Measurements from ENCODE around the gene CAST.

The CAST gene

GRCh38 chr5:96712100-96712746 lies 50.0 kb downstream of the CAST start:
- Mint-ChIP-seq H3K36me3 (ENCODE audit: low read depth) (no peaks in the 10 kb centered on the region), H3K4me1 (no peaks in the 10 kb centered on the region), H3K4me3 (no peak overlapping the region), H3K9me3 (no peaks in the 10 kb centered on the region), H3K27ac (no peak overlapping the region), H3K27me3 (ENCODE audit: low read depth, poor library complexity) (peaks cover 17% of the 10 kb centered on the region)
- TF ChIP-seq, protein P1, sequence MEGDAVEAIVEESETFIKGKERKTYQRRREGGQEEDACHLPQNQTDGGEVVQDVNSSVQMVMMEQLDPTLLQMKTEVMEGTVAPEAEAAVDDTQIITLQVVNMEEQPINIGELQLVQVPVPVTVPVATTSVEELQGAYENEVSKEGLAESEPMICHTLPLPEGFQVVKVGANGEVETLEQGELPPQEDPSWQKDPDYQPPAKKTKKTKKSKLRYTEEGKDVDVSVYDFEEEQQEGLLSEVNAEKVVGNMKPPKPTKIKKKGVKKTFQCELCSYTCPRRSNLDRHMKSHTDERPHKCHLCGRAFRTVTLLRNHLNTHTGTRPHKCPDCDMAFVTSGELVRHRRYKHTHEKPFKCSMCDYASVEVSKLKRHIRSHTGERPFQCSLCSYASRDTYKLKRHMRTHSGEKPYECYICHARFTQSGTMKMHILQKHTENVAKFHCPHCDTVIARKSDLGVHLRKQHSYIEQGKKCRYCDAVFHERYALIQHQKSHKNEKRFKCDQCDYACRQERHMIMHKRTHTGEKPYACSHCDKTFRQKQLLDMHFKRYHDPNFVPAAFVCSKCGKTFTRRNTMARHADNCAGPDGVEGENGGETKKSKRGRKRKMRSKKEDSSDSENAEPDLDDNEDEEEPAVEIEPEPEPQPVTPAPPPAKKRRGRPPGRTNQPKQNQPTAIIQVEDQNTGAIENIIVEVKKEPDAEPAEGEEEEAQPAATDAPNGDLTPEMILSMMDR (IDR thresholded peaks at IDR 0.05), result no peak
- DNase-seq, result no peak

DNA sequence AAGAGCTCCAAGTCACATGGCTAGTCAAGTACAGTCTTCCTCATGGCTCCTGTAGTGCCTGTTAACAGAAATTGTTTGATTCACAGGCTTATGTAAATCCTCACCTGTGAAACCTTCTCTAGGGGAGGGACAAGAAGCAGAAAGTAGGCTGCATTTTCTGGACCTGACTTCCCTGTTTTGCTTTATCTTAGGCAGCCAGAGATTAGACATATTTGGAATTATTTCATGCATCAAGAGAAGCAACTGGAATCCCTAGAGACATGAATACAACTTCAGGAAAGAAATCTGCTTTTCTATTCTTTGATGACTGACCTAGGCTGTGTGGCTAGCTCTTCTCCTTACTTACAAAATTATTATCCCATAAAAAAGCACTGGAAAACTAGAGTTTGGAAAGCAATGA lies 52.3 kb downstream of the CAST start:
- Mint-ChIP-seq H3K9me3 (no peaks in the 10 kb centered on the region), H3K4me3 (no peak overlapping the region), H3K27me3 (ENCODE audit: low read depth, poor library complexity) (peaks cover 33% of the 10 kb centered on the region), H3K36me3 (ENCODE audit: low read depth) (no peaks in the 10 kb centered on the region), H3K27ac (peak overlapping the region; percentile 55), H3K4me1 (no peaks in the 10 kb centered on the region)
- TF ChIP-seq, protein P1 (IDR thresholded peaks at IDR 0.05), result no peak
- no peak for DNase-seq

DNA sequence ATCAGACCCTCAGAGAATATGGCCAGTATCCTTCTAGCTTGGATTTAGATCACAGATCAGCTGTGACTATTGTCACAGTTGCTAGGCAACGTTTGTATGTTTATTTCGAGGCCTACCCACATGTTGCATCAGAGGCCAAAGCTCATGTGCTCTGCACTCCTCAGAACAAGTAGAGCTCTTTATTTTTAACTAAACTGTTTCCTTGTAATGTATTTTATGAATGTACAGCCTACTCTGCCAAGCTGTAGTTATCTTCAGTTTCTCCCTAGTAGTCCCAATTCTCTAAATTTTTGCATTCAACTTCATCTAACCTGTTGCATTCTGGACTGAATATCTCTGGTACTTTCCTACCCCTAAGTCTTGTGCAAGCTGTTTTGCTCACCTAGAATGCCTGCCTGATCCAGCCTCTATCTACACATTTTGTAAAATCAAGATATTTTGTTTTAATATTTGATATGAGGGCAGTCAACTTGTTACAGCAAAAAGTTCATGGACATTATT lies 52.8 kb downstream of the CAST start:
- Mint-ChIP-seq H3K27ac (peak overlapping the region; percentile 55), H3K9me3 (no peaks in the 10 kb centered on the region)
- no peak for DNase-seq

GRCh38 chr5:96716007-96716406 lies 53.8 kb downstream of the CAST start:
- DNase-seq, result no peak
- Mint-ChIP-seq H3K36me3 (ENCODE audit: low read depth) (no peaks in the 10 kb centered on the region), H3K27me3 (ENCODE audit: low read depth, poor library complexity) (peaks cover 43% of the 10 kb centered on the region), H3K27ac (no peak overlapping the region), H3K4me3 (no peak overlapping the region), H3K9me3 (no peaks in the 10 kb centered on the region), H3K4me1 (no peaks in the 10 kb centered on the region)
- TF ChIP-seq, protein P1 (IDR thresholded peaks at IDR 0.05), result no peak

More for the DNA sequence above, 52.8 kb downstream of the CAST start:
- H3K4me1 Mint-ChIP-seq, result no peaks in the 10 kb centered on the region
- TF ChIP-seq, protein P1 (IDR thresholded peaks at IDR 0.05), result no peak
- H3K27me3 Mint-ChIP-seq (ENCODE audit: low read depth, poor library complexity), result peaks cover 38% of the 10 kb centered on the region
- no peaks in the 10 kb centered on the region for H3K36me3 Mint-ChIP-seq (ENCODE audit: low read depth)
- no peak overlapping the region for H3K4me3 Mint-ChIP-seq

- no peak overlapping the region for H3K4me3 Mint-ChIP-seq
- TF ChIP-seq, protein P1 (IDR thresholded peaks at IDR 0.05), result no peak
- no peaks in the 10 kb centered on the region for H3K4me1 Mint-ChIP-seq
- H3K27ac Mint-ChIP-seq, result no peak overlapping the region
- H3K9me3 Mint-ChIP-seq, result no peaks in the 10 kb centered on the region
- DNase-seq, result no peak
- peaks cover 45% of the 10 kb centered on the region for H3K27me3 Mint-ChIP-seq (ENCODE audit: low read depth, poor library complexity)
- H3K36me3 Mint-ChIP-seq (ENCODE audit: low read depth), result no peaks in the 10 kb centered on the region
Measured at GRCh38 chr5:96716716-96717115, 54.5 kb downstream of the CAST start.

DNA sequence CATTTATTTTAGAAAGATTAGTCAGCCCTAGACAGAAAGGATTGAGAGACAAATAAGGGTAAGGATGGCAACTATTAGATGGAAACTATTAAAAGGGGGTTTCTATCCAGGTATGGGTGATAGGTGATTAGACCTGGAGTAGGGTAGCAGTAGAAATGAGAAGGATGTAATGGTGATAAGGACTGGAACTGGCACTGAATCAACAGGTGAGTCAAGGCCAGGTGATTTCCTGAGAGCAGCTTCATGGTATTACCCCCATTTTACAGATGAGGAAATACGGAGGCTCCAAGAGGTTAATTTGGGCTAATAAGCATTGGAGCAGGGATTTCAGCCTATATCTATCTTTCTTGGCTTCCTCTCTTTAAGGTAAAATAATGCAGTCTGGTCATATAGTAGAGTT lies 55.7 kb downstream of the CAST start:
- Mint-ChIP-seq H3K36me3 (ENCODE audit: low read depth) (no peaks in the 10 kb centered on the region), H3K9me3 (no peaks in the 10 kb centered on the region), H3K4me1 (no peaks in the 10 kb centered on the region), H3K27ac (no peak overlapping the region), H3K4me3 (no peak overlapping the region), H3K27me3 (ENCODE audit: low read depth, poor library complexity) (peaks cover 47% of the 10 kb centered on the region)
- TF ChIP-seq, protein P1 (IDR thresholded peaks at IDR 0.05), result no peak
- DNase-seq, result no peak
